NCI-H82 (cell line): ENCODE data around the gene FRMD4A.

Experiments used
- DNase-seq: peaks from one replicate; lab custom pipeline; 2025; lab: John Stamatoyannopoulos, UW

FRMD4A gene

DNA sequence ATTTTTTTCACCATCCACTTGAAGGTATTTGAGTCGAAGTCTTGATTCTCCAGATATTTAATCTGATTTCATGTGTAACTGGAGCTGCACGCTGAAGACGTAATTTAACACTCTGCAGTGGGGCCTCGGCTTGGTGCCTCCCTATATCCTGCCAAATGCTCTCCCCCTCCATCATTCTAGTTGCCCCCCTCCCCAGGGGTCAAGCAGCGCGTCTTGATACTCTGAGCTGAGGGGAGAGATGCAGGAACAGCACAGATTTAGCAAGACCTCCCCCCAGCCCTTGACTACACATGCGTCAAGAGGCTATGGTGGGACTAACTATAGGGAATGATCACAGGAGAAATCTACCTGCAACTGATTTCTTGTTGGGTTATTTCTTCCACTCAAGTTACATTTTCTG, 658.2 kb downstream of the FRMD4A start:
- DNase-seq: peak; percentile 84

DNA sequence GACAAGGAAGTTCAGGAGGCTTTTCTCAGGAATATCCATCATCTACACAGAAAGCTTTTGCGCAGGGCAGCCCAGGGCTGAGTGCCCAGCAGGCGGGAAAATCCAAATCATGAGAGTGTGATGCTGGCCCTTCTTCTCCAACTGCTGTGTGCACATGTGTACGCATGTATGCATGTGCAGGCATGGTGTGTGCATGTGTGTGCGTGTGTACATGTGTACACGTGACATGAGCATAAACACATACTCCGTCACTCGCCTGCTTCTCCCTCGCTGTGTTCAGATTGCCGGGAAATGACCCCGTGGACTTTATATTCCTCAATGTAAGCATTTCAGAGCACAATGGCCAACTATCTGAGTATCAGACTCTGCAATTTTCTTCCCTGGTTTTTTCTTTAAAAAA, 658.8 kb downstream of the FRMD4A start:
- no peak for DNase-seq

DNA sequence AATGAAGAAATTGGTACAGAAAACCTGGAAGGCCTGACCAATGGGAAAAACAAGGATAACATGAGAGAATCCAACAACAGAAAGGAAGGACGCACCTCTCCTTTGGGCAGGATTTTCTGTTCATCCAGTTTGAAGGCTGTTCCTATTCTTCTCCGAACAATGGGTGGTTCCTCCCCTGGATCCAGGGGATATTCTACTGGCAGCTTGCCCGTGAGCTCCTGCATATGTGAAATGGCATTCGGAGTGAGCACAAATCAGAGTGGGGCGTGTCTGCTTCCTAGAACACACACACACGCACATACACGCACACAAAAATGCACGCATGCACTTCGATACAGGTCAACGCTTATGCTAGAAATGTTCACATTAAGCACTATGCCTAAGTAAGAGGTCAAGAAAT, 660.4 kb downstream of the FRMD4A start:
- no peak for DNase-seq

DNA sequence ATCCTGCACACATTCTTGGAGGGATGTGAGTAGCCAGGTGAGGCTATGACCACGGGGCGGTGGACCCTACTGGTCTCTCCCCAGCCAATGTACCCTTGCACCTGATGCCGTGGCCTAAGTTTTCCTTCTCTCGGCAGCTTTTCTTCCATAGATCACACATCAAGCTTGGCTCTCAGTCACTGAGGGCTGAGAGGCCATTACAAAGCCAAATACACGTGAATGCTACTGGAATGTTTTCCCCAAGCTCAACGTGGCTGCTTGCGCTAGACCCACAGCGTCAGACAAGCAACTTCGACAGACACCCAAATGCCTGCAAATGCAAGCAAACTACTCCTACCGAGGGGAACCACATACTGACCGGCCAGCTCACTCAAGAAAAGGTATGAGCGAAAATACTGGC, 660.8 kb downstream of the FRMD4A start:
- no peak for DNase-seq

DNA sequence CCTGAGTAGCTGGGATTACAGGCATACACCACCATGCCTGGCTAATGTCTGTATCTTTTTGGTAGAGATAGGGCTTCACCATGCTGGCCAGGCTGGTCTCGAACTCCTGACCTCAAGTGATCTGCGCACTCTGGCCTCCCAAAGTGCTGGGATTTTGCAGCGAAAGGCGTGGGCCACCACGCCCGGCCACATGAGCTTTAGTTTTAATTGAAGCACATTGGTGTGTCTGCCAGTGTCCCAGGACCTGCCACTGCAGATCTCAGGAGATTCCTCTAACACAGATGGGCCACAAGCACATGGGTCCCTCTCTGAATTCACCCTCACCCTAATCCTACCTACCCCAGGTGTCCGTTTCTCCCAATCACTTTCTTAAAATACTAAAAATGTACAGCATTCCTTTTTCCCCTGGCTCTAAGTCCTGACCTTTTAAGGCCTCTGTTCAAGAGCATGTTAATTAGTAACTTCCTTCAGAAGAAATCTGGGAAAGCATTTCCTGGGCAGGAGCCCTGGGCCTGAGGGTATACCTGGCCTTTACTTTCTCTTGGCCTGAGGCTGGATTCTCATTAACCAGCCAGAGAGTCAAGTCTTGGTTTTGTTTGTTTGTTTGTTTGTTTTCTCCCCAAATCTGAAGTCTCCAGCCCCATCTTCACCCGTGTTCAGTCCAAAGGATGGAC, 661.4 kb downstream of the FRMD4A start:
- DNase-seq: no peak

DNA sequence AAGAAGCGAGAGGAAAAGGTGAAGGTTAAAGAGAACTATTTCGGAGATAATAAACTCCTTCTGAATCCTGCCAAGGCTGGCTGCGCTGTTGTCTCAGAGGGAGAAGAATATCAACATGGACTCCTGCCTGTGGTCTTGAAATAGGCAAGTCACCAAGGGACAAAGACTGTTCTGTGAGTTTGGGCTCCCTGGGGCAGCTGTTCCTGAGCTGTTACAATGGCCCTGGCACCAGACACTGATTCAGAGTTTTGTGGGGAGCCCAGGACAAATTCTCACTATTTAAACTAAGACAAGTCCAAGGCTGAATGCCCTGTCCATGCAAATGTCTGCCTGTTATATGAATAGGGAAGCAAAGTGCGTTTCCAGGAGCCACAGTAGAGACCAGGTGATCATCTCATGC, 662.6 kb downstream of the FRMD4A start:
- no peak for DNase-seq

DNA sequence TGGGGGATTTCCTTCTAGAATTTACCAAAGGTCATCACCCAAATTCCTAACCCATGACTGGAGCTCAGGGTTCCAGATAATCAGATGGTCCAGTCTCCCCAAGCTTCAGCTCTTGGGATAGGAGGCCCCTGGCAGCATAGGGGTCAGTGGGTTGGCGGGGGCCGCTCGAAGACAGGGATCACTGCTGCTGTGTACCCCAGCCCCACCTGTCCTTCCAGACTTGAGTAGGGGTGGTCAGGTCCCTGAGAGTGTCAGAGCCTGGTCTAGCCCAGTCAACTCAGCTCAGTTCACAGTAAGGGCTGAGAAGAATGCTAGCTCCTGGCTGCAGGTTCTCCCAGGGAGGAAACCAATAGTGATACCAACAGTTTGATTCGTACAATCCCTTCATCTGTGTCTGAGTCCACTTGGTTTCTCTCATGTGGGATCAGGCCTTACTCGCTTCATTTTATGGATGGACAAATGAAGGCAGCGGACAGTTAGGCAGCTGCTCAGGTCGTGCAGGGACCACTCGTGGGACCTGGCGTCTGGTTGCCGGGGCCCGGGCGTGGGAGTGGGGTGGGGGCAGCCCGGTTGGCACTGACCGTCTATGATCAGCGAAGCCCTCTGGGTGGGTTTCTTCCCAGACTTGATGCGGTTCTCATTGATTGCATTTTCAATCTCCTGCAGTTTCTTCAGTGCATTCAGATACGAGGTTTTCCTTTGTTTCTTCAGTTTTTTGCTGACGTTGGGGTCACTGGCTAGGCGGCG, 665.0 kb downstream of the FRMD4A start:
- no peak for DNase-seq

DNA sequence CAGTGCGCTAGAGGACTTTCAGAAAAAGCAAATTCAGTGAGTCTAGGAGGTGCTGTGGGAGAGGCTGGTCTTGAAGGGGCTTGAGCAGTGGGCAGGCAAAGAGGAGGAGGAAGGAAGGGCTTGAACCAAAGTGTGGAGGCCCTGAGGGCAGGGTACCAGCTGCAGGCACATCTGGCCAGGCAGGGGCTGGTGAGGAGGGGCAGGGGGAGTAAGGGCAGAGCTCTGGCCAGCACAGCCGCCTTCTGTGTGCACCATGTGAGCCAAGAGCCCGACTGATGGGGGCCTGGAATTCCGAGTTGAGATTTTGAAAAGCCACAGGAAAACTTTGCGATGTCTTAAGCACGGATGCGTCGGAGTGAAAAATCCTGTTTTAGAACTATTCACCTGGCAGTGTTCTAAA, 669.5 kb downstream of the FRMD4A start:
- DNase-seq: no peak

DNA sequence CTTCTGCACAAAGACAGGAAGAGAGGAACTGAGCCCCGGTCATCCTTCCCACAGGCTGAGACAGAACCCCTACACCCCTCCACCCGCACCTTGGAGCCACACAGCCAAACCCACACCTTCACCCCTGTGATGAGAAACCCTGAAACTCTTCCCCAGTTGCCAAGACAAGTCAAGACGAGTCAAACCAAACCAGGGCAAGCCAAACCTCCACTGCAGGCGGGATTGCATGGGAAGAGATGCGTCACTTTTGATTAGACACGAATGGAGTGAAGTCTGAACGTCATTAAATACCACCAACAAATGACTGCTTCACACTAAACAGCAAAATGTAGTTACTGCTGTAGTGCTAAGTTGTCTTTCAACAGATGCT, 670.2 kb downstream of the FRMD4A start:
- no peak for DNase-seq

DNA sequence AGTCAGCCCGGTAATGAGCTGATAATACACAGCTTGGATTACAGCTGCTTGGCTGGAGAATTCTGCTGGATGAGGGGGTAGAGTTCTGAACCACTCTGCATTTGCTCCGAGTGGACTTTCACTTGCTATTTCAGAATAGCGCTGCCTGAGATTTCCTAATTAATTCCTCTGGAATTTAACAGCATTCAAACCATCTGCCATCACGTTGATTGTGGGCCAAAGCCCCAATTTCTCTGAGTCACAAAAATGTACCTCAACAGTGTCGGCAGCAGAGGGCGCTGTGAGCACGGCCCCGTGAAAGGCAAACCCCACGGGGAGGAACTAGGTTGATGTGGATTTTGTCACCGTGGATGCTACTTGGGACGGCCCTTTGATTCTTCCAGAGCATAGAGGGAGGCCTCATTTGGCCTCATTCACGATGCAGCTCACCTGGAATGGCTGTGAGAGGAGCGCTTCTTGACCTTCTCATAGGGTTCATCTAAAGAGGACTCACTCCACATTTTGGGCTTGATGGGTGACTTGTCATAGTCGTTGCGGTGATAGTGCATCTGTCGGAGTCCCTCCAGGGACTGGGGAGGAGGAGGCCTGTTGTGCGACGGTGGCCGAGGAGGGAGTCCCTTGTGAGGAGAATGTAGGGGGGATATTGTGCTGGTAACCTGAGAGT, 670.7 kb downstream of the FRMD4A start:
- peak; percentile 57 for DNase-seq

DNA sequence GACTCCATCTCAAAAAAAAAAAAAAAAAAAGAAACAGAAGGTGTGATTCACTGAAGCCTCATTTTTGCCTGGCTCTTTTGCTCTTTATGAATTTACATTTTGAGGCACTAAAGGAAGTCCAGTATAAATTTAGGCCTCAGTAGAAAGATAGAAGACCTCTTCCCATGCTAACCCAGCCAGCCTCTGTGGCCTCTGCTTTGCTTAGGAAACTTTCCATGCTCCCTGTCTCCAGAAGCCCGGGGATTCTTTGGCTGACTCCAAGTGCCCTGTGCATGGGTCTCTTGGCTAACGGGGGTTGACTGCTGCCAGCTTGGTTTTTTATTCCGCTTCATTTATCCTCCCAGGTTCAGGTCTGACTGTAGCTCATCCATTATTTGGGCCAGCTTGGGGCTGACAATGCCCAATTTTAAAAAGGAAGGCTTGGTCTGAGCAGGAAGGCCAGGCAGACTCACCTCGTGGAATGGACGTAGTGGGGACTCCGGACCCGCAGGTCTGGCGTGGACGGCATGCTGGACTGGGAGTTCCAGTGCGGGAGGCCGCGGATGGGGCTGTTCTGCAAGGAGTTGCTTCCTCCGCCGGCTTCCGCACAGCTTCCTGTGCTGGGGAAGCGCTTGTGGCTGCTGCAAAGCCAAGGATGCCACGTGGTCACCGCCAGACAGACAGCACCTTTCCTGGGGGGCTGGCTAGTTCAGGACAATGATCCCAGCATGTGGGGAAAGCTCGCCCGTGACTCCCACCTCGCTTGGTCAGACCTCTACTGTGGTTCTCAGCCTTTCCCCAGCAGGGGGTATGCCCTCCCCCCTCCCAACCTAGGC, 671.6 kb downstream of the FRMD4A start:
- DNase-seq: no peak

DNA sequence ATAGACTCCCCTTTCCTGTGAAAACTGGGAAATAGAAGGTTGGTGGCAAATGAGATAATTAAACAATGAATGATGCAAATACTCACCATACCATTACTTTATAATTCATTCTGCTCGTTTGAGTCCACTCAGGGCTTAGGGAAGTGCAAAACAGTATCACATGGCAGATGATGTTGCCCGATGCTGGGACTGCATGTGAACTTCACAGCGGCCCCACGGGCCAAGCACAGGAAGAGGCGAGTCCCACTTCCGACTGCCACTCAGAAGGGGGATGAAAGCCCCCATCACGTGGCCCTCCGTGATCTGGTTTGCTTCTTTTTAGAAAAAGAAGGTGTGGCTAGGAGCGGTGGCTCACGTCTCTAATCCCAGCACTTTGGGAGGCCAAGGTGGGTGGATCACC, 672.5 kb downstream of the FRMD4A start:
- DNase-seq: no peak

DNA sequence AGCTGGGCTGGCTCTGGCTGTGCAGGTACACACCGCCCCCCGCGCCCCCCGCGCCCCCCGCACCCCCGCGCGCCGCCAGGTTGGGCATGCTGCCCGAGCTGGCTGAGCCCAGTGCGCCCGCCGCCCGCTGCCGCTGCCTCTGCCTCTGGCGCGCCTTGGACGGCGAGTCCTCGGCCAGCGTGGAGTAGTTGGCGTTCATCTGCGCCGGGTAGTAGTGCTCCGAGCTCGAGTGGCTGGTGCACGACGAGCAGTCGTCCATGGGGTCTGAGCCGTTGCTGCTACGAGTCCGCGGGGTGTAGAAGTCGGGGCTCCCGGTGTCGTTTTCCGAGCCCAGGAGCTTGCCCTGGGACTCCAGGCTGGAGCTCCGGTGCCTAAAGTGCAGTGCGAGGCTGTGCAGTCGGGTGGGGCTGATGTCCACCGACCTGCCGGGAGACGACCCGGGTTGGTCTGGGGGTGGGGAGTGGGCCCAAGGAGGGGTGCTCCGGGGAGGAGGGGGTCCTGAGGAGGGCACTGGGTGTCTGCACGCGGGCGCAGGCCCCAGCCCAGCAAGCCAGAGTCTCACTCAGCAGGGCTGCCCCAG, 673.5 kb downstream of the FRMD4A start:
- DNase-seq: no peak

DNA sequence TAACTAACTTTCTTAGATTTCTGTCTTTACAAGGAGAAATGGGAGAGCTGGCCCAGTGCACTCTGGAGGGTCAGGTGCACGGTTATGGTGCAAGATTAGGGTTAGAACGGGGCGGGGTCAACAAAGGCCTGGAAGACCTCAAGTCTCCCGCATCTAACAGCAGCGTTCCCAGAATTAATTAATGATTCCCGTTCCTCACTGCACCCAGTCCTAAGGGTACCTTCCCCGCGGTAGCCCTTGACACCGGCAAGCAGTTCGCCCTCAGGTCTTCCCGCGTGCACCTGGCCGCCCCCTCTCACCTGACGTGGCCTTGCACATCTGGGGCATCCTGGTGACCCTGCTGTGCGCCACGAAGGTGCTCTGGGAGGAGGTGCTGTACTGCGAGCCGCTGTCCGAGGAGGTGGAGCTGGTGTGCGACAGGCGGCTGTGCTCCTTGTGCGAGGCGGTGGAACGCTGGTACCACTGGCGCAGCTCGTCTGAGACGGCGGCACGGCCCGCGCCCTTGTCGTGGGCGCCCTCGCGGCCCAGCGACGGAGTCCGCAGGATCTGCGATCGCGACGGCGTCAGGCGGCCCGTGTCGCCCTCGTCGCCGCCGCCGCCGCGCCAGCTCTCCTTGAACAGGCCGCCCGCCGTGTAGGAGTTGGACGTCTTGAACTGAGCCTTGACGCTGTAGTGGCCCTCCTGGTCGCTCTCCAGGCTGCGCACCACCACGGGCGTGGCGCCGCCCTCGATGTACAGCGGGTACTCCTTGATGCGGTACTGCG, 674.2 kb downstream of the FRMD4A start:
- DNase-seq: no peak

DNA sequence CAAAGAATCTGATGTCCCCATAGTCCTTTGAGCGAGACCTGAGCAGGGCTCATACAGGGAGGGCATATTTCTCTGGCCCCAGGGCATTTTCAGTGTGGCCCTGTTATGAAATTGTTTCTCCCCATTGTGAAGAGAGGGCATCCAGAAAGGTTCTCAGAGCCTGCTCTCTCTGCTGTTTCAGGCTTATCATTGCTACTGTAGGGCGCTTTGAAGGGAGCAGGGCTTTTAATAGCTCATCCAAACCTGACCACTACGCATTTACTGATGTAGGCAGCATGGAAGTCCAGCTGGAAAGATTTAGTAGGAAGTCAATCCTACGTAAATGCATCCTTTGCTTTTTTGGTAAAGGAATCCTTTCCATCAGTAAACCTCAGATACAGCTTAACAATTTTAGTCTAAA, 675.9 kb downstream of the FRMD4A start:
- DNase-seq: no peak

DNA sequence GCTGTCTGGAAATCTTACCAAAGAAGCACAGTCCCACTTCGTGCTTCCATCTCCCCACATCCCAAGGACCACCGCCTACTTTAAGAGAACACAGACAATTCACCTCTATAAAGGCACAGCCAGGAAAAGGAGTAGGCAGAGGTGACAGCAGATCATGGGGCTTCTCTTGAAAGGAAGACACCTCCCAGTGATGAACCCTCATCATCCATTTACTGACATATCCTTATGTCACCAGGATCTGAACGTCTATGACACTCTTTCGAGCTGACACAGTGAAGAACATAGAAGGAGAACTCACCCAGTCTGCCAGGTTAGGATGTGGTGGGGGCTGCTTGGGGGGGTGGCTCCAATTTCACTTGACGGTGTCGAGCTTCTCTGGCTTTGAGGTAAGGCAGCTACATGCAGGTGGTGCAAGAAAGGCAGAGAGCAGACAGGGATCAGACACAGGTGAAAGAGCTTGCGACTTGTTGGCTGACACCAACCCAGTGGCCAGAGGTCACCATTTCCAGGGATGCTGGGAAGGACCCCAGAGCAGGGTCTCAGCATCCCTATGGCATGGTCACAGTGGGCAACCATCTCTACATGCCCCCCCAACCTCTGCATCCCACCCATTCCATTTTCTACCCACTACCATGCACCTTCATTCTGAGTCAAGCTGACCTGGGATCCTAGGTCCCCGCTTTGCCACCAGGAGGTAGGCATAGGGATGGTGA, 676.5 kb downstream of the FRMD4A start:
- no peak for DNase-seq

DNA sequence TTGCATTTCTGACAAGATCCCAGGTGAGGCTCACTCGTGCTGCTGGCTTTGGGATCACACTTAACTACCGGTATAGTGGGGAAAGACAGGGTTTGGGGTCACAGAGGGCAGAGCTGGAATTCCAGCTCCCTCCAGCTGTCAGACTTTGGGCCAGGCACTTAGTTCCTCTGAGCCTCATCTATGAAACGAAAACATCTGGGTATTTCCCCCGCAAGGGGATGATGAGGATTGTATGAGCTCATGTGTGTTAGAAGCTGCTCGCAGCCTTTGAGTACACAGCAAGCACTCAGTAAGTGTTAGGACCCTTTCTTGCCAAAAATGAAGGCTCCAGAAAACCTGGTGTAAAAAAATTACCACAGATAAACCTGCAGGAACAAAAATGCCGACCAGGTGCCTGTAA, 677.9 kb downstream of the FRMD4A start:
- DNase-seq: no peak

DNA sequence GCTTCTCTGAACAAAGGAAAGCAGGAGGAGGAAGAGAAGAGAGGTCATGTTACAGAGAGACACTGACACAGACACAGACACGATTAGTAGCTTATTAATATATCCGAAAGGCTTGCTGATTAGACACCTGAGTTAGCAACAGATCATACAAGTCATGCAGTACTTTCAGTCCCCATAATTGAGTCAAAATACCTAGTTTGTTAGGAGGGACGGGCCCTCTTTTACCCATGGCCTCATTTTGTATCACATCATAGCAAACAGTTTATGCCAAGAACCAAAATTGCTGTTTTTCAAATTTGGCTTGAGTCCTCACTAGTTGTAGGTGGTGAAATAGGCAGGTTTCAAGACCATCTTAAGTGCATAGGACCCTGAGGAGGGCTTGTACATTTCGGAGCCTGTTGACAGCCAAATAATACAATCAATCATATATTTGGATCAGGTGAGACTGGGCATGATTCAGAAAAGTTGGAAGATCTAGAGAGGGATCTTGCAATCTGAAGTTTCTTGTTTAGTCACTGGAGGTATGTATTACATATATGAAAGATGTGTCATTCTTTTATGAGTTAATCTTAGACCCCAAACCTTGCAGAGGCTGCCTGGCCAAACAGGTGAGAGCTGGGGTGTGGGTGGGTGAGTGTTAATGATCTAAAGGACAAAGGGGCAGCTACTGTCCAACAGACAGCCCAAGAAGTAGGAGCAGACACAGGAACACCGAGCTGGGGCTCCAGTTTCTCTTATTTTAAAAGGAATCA, 678.6 kb downstream of the FRMD4A start:
- DNase-seq: no peak

DNA sequence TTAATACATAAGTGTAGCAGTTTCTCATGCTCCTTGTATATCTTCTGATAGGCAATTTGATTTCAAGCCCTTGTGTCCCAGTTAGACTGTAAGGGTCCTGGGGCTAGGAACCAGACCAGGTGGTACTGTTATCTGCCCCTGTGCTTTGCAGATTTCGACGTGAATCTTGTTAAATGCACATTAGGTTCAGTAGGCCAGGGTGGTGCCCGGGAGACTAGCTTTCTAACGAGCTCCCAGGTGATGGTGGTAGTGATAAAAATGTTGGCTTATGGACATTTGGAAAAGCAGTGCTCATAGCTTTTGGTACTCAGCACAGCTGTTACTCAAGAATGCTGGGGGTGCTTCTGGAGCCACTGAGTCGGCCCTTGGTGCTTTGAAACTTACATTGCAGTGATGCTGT, 679.8 kb downstream of the FRMD4A start:
- DNase-seq: peak; percentile 12
